ENCODE measurements around the gene BTNL3.

Gene BTNL3

DNA sequence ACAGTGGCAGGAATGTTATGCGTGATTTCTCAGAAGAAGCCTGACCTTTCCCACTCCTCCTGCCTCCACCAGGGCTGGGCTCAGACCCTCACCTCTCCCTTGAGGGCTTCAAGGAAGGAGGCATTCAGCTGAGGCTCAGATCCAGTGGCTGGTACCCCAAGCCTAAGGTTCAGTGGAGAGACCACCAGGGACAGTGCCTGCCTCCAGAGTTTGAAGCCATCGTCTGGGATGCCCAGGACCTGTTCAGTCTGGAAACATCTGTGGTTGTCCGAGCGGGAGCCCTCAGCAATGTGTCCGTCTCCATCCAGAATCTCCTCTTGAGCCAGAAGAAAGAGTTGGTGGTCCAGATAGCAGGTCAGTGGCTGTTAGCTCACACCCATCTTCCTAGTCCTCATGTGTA lies 61.4 kb downstream of the BTNL3 start:
- no peak for DNase-seq

DNA sequence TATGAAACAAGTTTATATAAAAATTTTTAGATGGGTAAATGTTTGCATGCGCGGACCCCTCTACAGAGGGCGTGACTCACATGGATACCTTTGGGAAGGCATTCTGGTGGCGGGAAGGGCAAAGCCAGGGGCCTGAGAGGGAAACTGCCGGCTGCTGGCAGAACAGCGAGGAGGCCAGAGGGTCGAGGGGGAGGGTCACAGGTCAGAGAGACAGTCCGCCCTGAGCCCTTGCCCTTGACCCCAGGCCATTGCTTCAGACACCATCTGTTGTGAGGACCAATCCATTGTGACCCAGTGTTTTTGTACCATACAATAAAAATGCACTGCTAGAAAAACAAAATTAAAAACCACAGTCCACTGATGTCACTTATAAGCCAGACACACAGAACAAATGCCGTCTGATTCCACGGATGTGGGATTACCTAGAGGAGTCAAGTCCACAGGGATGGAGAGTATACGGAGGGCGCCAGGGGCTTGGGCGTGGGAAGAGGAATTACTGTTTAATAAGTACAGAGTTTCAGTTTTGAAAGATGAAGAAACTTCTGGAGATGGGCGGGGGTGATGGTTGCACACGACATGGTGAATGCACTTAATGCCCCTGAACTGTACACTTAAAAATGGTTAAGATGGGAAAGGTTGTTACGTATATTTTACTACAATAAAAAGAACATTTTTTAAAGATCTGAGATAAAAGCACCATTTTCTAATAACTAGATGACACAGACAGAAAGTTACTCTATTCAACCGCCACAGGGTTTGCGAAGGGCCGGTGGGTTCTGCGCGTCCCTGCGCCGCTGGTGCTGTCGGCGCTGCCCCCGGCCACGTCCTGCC lies 63.4 kb downstream of the BTNL3 start:
- DNase-seq, result no peak

DNA sequence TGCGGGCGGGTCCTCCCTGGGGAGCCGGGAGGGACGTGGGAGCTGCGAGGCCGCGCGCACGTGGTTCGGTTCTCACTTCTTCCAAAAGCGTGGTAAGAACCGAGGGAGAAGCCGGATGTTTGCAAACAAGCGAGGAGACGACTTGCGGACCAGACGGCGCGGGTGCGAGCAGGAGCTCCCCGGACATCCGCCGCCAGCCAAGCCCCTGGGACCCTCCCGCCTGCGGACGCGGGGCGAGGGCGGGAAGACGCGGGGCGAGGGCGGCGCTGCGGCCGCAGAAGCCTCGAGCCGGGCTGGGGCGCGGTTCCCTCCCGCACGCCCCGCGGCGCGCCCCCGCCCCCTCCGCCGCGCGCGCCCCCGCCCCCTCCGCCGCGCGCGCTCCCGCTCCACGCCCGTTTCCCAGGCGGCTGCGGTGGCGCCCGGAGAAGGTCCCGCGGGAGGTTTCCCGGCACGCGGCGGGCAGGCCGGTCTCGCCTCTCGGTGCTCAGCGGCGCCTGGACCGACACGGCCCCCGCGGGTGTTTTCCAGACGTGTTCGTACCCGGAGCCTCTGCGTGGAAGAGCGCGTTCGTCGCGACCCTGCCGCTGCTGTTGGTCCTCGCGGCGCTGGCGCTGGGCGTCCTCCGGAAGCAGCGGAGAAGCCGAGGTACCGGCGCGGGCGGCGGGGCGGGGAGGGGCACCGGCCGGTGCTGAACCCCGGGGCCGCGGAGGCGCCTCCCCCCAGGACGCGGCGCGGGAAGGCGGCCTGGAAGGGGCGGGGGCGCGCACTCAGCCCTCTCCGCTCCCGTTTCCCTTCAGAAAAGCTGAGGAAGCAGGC lies 64.2 kb downstream of the BTNL3 start:
- peak in 2 of 4 experiments; percentile 25 to 33 for DNase-seq

DNA sequence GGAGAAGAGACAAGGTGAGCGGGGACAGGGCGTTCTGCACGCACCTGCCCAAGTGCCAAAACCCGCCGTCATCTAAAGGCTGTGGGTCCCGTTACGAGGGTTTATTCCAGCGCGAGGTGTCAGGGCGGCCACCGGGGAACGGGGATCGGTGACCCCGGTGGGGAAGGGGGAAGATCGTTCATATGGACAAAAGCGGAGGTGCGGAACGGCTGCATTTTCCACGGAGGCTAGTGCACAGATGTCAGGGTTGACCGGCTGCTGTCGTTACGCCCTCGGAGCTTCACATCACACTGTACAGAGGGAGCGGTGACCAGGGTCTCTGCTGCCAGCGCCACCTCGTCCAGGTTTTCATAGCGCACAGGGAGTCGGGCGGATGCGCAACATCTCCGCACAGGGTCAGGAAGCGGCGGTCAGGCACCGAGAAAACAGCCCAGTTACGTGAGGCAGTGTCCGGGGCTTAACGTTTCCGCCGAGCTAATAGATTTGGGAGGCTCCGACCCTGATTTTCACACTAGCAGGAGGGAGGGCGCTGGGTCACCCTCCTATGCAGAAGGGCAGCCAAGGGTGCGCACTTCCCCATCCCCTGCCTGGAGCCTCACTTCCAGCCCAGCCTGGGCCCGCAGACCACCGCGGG lies 65.0 kb downstream of the BTNL3 start:
- DNase-seq, result no peak

DNA sequence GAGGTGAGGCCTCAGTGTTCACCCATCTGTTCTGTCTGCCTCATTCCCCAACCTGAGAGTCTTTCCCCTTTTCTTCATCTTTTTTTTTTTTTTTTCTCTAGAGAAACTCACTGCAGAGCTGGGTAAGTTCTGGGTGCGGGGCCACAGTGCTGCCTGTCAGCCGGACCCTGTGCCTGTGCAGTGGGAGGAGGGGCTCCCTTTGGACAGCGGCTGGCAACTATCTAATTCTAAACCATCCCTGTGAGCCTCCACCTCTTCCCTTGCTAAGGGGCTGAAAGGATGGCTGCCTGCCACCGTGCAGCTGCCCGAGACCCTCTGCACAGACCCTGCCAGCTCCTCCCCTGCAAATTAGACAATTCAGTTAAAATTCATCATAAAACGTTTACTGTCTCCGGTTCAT lies 65.5 kb downstream of the BTNL3 start:
- DNase-seq, result no peak

DNA sequence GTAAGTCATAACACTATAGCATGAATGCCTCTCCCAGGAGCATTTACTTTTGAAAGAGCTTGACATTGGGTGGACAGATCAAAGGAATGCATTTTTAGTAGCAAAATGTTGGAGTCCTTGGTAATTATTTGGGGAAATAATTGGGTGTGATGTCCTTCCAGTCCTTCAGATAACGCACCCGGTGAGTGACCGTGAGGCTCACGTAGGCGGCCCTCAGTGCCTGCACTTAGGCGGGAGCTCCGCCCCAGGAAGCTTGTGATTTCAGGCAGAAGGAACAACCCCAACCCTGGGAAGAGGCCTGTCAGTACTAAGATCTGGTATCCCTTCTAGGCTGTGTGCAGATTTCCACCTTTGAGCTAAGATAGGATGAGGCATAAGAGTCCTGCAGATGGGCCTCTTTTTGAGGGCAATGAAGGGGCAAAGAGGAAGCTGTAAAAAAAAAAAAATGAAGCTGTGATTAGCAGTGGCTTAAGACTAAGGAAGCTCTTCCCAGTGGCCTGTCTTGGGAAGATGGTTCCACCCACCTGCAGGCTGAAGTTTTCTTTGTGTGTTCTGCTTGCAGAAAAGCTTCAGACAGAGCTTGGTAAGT lies 66.3 kb downstream of the BTNL3 start:
- DNase-seq, result no peak

Measured in suppressor macrophage (primary cell).